ENCODE measurements around the gene ARSK. TPM values are rescaled to one million over a fixed set of nuclear protein-coding genes. Genes with fewer than 3 reads are reported as not detected.

The ARSK gene
- total and polyA plus RNA-seq, 2 of the 13 experiments (the other 11 are each of a cell fraction or from before 2014, with no cell fraction given) = 7.9 TPM

DNA sequence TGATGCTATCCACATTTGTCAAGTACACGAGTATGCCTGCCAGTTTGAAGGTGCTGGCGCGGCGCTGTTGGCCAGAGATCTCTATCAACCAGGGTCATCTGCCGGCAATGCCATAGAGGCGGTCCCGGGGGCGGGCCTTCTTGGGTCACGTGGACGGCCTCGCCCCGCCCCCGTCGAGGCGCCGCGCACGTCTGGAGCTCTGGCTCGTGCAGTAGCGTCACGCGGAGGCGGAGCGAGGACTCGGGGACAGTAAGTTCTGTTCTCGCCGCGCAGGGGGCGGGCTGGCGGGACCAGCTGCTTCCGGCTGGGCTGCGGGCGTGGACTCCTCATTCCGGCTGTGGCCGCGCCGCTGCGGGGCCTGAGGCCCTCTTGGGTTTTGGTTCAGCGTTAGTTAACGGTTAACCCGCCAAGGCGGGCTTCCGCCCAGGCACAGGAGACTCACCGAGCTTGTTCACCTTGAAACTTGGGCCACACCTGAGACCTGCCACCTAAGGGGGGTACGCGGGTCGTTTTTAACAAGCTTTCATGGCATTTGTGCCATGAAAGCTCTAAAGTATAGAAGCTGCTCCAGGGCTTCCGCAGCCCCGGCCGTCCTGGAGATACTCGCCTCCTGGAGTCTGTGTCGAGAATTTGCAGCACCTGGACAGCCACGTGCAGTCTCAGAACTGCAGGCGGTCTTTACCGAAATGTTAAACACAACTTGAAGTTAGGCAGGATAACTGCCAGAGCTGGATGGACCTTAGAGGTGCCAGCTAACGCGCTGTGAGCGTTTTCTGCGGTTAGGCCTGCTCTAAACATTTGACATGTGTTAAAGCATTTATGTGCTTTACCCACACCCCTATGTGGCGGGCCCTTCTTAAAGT, 91.9 kb downstream of the ARSK start, which contains the start of gene RFESD (continued):
- TF ChIP-seq, protein P1, sequence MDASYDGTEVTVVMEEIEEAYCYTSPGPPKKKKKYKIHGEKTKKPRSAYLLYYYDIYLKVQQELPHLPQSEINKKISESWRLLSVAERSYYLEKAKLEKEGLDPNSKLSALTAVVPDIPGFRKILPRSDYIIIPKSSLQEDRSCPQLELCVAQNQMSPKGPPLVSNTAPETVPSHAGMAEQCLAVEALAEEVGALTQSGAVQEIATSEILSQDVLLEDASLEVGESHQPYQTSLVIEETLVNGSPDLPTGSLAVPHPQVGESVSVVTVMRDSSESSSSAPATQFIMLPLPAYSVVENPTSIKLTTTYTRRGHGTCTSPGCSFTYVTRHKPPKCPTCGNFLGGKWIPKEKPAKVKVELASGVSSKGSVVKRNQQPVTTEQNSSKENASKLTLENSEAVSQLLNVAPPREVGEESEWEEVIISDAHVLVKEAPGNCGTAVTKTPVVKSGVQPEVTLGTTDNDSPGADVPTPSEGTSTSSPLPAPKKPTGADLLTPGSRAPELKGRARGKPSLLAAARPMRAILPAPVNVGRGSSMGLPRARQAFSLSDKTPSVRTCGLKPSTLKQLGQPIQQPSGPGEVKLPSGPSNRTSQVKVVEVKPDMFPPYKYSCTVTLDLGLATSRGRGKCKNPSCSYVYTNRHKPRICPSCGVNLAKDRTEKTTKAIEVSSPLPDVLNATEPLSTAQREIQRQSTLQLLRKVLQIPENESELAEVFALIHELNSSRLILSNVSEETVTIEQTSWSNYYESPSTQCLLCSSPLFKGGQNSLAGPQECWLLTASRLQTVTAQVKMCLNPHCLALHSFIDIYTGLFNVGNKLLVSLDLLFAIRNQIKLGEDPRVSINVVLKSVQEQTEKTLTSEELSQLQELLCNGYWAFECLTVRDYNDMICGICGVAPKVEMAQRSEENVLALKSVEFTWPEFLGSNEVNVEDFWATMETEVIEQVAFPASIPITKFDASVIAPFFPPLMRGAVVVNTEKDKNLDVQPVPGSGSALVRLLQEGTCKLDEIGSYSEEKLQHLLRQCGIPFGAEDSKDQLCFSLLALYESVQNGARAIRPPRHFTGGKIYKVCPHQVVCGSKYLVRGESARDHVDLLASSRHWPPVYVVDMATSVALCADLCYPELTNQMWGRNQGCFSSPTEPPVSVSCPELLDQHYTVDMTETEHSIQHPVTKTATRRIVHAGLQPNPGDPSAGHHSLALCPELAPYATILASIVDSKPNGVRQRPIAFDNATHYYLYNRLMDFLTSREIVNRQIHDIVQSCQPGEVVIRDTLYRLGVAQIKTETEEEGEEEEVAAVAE (CRISPR knock-in tag; IDR thresholded peaks at IDR 0.05; ENCODE audit: borderline replicate concordance) = peak; percentile 26; the same call in 1 of the 2 replicates
- no peak for TF ChIP-seq ZNF296 (CRISPR knock-in tag; conservative IDR thresholded peaks at IDR 0.05)
- no peak for TF ChIP-seq IKZF1 (IDR thresholded peaks at IDR 0.05)
- no peak for TF ChIP-seq TCF12 (IDR thresholded peaks at IDR 0.05)
- TF ChIP-seq TCF12 (CRISPR knock-in tag; IDR thresholded peaks at IDR 0.05) = no peak
- TF ChIP-seq JUN (CRISPR knock-in tag; IDR thresholded peaks at IDR 0.05) = no peak
- no peak for TF ChIP-seq ZNF367 (CRISPR knock-in tag; IDR thresholded peaks at IDR 0.05; ENCODE audit: borderline replicate concordance)
- TF ChIP-seq ZNF615 (CRISPR knock-in tag; IDR thresholded peaks at IDR 0.05; ENCODE audit: borderline replicate concordance) = 0 out of 2 replicates have a peak, but pooled peaks have one; percentile 37
- no peak for TF ChIP-seq RCOR2 (CRISPR knock-in tag; IDR thresholded peaks at IDR 0.05)
- TF ChIP-seq ATM (IDR thresholded peaks at IDR 0.05; ENCODE audit: borderline replicate concordance) = no peak
- peak; percentile 74 for TF ChIP-seq SP2 (CRISPR knock-in tag; IDR thresholded peaks at IDR 0.05)
- TF ChIP-seq ZNF644 (CRISPR knock-in tag; IDR thresholded peaks at IDR 0.05; ENCODE audit: low read depth) = peak; percentile 36; the same call in 1 of the 2 replicates
- no peak for TF ChIP-seq ADNP (CRISPR knock-in tag; IDR thresholded peaks at IDR 0.05)
- TF ChIP-seq, protein P2, sequence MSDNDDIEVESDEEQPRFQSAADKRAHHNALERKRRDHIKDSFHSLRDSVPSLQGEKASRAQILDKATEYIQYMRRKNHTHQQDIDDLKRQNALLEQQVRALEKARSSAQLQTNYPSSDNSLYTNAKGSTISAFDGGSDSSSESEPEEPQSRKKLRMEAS (IDR thresholded peaks at IDR 0.05) = peak; percentile 78
- TF ChIP-seq MXI1 (IDR thresholded peaks at IDR 0.05; ENCODE audit: borderline replicate concordance, low read depth, low read length) = peak; percentile 85; the same call in 2 of the 3 replicates
- no peak for TF ChIP-seq NR3C1 (CRISPR knock-in tag; IDR thresholded peaks at IDR 0.05)
- no peak for TF ChIP-seq ZNF839 (CRISPR knock-in tag; IDR thresholded peaks at IDR 0.05; ENCODE audit: borderline replicate concordance)
- TF ChIP-seq ZNF432 (CRISPR knock-in tag; IDR thresholded peaks at IDR 0.05; ENCODE audit: borderline replicate concordance) = no peak
- TF ChIP-seq ZNF7 (CRISPR knock-in tag; IDR thresholded peaks at IDR 0.05) = no peak
- 0 out of 2 replicates have a peak, but pooled peaks have one; percentile 62 for TF ChIP-seq CENPT (CRISPR knock-in tag; IDR thresholded peaks at IDR 0.05; ENCODE audit: low read depth)
- TF ChIP-seq, protein P3, sequence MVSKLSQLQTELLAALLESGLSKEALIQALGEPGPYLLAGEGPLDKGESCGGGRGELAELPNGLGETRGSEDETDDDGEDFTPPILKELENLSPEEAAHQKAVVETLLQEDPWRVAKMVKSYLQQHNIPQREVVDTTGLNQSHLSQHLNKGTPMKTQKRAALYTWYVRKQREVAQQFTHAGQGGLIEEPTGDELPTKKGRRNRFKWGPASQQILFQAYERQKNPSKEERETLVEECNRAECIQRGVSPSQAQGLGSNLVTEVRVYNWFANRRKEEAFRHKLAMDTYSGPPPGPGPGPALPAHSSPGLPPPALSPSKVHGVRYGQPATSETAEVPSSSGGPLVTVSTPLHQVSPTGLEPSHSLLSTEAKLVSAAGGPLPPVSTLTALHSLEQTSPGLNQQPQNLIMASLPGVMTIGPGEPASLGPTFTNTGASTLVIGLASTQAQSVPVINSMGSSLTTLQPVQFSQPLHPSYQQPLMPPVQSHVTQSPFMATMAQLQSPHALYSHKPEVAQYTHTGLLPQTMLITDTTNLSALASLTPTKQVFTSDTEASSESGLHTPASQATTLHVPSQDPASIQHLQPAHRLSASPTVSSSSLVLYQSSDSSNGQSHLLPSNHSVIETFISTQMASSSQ (IDR thresholded peaks at IDR 0.05; ENCODE audit: low read depth) = peak; percentile 84
- TF ChIP-seq, protein P3 (CRISPR knock-in tag; IDR thresholded peaks at IDR 0.05; ENCODE audit: borderline replicate concordance) = peak; percentile 99
- TF ChIP-seq ZNF605 (CRISPR knock-in tag; IDR thresholded peaks at IDR 0.05) = peak; percentile 67; the same call in 1 of the 2 replicates

Measured in HepG2 (cell line).